Right lobe of liver (tissue), 6 donors: Measurements from ENCODE around the gene SETBP1. TPM values are rescaled to one million over a fixed set of nuclear protein-coding genes. Genes with fewer than 3 reads are reported as not detected.

ENCODE experiments used
- ATAC-seq, 4 donors: fragments of 200-7000 bp; cut with Tn5 transposase; one replicate each; pipeline ENCODE4 v1.9.1; 2020; ENCODE audit warnings: mild to moderate bottlenecking in 4 of 4, moderate library complexity in 4 of 4
- DNase-seq, 3 donors: peaks; one replicate each; pipeline ENCODE4 v3.0.0-alpha.2; 2020
- H3K27ac ChIP-seq, 3 donors: fragments of 200-600 bp; one replicate each; pipeline ENCODE4 v1.8.0; 2022
- H3K27me3 ChIP-seq, 2 donors: fragments of 200-600 bp; one replicate each; pipeline ENCODE4 v1.8.0; 2022
- H3K36me3 ChIP-seq, 4 donors: fragments of 200-600 bp; sonication (generic) in 1 of 4; one replicate each; pipeline versions ENCODE4 v1.5.1 to v1.8.0; 2017 to 2022; ENCODE audit warnings: control low read depth in 1 of 4
- H3K4me1 ChIP-seq, 4 donors: fragments of 200-600 bp; sonication (generic) in 1 of 4; one replicate each; pipeline versions ENCODE4 v1.5.1 to v1.8.0; 2017 to 2022; ENCODE audit warnings: control low read depth in 1 of 4
- H3K4me3 ChIP-seq, 3 donors: fragments of 200-600 bp; one replicate each; pipeline ENCODE4 v1.8.0; 2022
- H3K9me3 ChIP-seq, 4 donors: fragments of 200-600 bp; sonication (generic) in 1 of 4; one replicate each; pipeline versions ENCODE4 v1.5.1 to v1.8.0; 2017 to 2022; ENCODE audit warnings: control low read depth in 1 of 4
- POLR2A ChIP-seq: fragments of 450-650 bp; IDR thresholded peaks from one replicate; pipeline ENCODE4 v1.6.1; 2017; ENCODE audit warnings: antibody characterized with exemption, mild to moderate bottlenecking
- WGBS: methylation state at CpG from one replicate; pipeline ENCODE4 v1.1.6; 2018; ENCODE audit warnings: low coverage, low lambda C conversion rate; ENCODE audit not compliant: insufficient coverage; ENCODE audit errors: missing lambda C conversion rate; 5-methylcytosine and 5-hydroxymethylcytosine counted together
- intact Hi-C, 2 donors: fragments of 100-400 bp; cut with DNase I; formaldehyde crosslinking; loops; one replicate each; pipeline versions ENCODE4 v1.11.2 to v1.14.1; 2022
- total RNA-seq, 6 experiments: library from RNA; depleted of rRNA in 2 of 6; stranded (reverse); fragments of >200 nt in 2 of 6; fragmentation: NEBNext Ultra II Directional in 3 of 6; extraction: Animal tissue kit (Norgen Biotek cat#: 25700) in 3 of 6; gene quantifications; one replicate each; pipeline versions ENCODE4 v1.1.0 to v1.2.4, GENCODE V29; 2016 to 2023
- TF ChIP-seq, protein P1 (sequence below), 4 donors: fragments of 200-600 bp in 3 of 4; fragments of 450-650 bp in 1 of 4; IDR thresholded peaks; one replicate each; pipeline versions ENCODE4 v1.5.1 to v1.8.0; 2016 to 2022; ENCODE audit warnings: antibody characterized with exemption in 4 of 4, mild to moderate bottlenecking in 2 of 4
- donor health status: DM: no; HTN: yes; CAD: no.
- donor health status: DM: no; HTN: no; CAD: no.
- donor health status: DM: no; HTN: no; CAD: no.
- donor health status: DM: no; HTN: yes; CAD: no.
- donor health status: DM: no; HTN: yes; CAD: no.

SETBP1 gene
- total RNA-seq, 6 experiments from 2014 or later = 14.3 to 29.1 (median 16.6) TPM

DNA sequence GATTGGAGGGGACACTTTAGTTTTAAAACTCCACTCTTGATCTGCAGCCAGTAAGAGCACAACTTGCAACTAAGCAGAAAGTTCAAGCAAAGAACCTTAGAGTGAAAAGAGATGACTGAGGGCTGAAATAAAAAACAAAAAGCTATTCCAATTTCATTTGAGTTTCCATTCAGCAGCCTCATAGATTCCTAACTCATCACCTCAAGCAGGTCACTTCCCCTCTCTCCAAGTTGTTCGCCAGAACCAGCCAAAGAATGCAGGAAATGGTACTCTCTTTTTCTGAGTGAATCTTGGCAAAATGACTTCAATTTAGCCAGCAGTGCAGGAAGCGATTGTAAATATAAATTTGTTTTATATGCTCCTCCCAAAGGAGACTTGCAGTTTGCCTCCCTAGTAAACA, 213.3 kb downstream of the SETBP1 start:
- ATAC-seq (peak in 1 of 4 donors; percentile 23), DNase-seq (no peak)
- Histone ChIP-seq H3K4me3 (no peak overlapping the region), H3K9me3 (no peaks in the 10 kb centered on the region), H3K27ac (no peak overlapping the region), H3K4me1 (peaks cover 0 to 13% (median 0%) of the 10 kb centered on the region in 4 donors), H3K36me3 (no peaks in the 10 kb centered on the region), H3K27me3 (no peaks in the 10 kb centered on the region)
- WGBS = 55% methylated on average over 2 of the region's 2 CpGs
- intact Hi-C loops = no loop called here
- no peak for TF ChIP-seq POLR2A
- TF ChIP-seq, protein P1, sequence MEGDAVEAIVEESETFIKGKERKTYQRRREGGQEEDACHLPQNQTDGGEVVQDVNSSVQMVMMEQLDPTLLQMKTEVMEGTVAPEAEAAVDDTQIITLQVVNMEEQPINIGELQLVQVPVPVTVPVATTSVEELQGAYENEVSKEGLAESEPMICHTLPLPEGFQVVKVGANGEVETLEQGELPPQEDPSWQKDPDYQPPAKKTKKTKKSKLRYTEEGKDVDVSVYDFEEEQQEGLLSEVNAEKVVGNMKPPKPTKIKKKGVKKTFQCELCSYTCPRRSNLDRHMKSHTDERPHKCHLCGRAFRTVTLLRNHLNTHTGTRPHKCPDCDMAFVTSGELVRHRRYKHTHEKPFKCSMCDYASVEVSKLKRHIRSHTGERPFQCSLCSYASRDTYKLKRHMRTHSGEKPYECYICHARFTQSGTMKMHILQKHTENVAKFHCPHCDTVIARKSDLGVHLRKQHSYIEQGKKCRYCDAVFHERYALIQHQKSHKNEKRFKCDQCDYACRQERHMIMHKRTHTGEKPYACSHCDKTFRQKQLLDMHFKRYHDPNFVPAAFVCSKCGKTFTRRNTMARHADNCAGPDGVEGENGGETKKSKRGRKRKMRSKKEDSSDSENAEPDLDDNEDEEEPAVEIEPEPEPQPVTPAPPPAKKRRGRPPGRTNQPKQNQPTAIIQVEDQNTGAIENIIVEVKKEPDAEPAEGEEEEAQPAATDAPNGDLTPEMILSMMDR (IDR thresholded peaks at IDR 0.05) = no peak

DNA sequence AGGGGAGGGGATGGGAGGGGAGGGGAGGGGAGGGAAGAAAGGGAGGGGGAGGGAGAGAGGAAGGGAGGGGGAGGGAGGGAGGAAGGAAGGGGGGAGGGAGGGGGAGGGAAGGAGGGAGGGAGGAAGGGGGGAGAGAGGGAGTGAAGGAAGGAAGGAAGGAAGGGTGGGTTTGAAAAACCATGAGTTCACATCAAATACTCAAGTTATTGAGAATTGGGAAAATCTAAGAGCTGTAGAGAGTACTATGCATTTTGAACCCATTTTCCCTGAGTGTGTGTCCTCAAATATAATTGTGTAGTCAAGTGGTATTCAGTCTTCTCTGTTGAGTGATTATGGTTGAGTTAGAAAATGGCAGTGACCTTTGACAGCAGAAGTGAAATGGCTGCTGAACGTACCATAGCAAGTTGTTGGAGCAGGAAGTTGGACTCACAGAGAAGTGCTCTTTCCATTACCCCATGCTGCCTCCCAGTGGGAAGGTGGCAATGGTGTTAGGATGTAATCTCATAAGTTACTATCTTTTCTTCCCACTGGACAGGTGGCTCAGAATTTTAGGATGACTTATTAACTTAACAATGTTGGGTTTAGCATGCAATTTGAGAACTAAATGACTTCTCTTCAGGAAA, 214.6 kb downstream of the SETBP1 start:
- ATAC-seq (peak; percentile 75 to 93 (median 86)), DNase-seq (peak in 2 of 3 donors; percentile 28 to 53)
- Histone ChIP-seq H3K36me3 (no peaks in the 10 kb centered on the region), H3K4me1 (peaks cover 0 to 13% (median 0%) of the 10 kb centered on the region in 4 donors), H3K27ac (no peak overlapping the region), H3K9me3 (no peaks in the 10 kb centered on the region), H3K4me3 (no peak overlapping the region), H3K27me3 (no peaks in the 10 kb centered on the region)
- 0% methylated on average over 1 of the region's 1 CpG for WGBS
- intact Hi-C loops = no loop called here
- no peak for TF ChIP-seq POLR2A
- TF ChIP-seq, protein P1 (IDR thresholded peaks at IDR 0.05) = peak; percentile 38 to 54 (median 45)

- 58% methylated on average over 5 of the region's 6 CpGs for WGBS
- Histone ChIP-seq H3K4me1 (peaks cover 0 to 13% (median 0%) of the 10 kb centered on the region in 4 donors), H3K9me3 (no peaks in the 10 kb centered on the region), H3K36me3 (no peaks in the 10 kb centered on the region), H3K27me3 (no peaks in the 10 kb centered on the region), H3K4me3 (no peak overlapping the region), H3K27ac (no peak overlapping the region)
- peak in 1 of 4 donors; percentile 62 for ATAC-seq
- TF ChIP-seq, protein P1 (IDR thresholded peaks at IDR 0.05) = no peak
- no peak for TF ChIP-seq POLR2A
- no peak for DNase-seq
- intact Hi-C loops = no loop called here
Observed at GRCh38 chr18:44896846-44897245, 216.2 kb downstream of the SETBP1 start.

DNA sequence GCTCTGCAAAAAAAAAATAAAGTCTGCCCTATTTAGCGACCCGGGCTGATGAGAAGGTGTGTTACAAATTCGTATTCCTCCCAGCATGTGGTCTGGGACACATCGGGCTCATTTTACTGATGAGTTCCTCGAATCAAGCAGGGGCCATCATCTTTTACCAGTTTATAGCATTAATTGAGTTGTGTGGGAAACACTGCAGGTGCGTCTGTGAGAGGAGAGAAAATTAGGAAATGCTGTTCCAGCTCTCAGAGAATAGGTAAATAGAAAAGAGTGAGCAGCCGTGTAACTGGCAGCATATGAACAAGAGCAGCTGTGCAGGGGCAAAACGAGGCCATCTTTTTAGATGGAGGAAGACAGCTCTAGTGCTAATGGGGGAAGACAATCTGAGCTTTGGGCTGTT, 216.7 kb downstream of the SETBP1 start:
- no peaks in the 10 kb centered on the region for H3K9me3 ChIP-seq
- no peaks in the 10 kb centered on the region for H3K27me3 ChIP-seq
- H3K27ac ChIP-seq = no peak overlapping the region
- intact Hi-C loops = no loop called here
- ATAC-seq = no peak
- no peaks in the 10 kb centered on the region for H3K36me3 ChIP-seq
- peaks cover 0 to 13% (median 0%) of the 10 kb centered on the region in 4 donors for H3K4me1 ChIP-seq
- TF ChIP-seq, protein P1 (IDR thresholded peaks at IDR 0.05) = no peak
- TF ChIP-seq POLR2A = no peak
- WGBS = 75% methylated on average over 7 of the region's 8 CpGs
- no peak overlapping the region for H3K4me3 ChIP-seq
- DNase-seq = no peak
